ENCODE results near the gene LYPD8.
"Not testable (repeated sequence)": the region's sequence is repeated elsewhere in the genome, so short reads cannot be mapped to it uniquely, and the experiment has no call there.

- TF ChIP-seq POLR2AphosphoS5, POLR2A, CTCF (IDR thresholded peaks at IDR 0.05): not testable (repeated sequence)
Observed at GRCh38 chr1:248794663-248795062, 39.1 kb upstream of the LYPD8 start.
